Activated CD4-positive, alpha-beta memory T cell treated with anti-CD3 and anti-CD28 coated beads, Interleukin-2, amount 10 ng/mL, durations not matched to agents 7 days and 5 days (primary cell): ENCODE results near the gene TMEM132C. TPM values are rescaled to one million over a fixed set of nuclear protein-coding genes. Genes with fewer than 3 reads are reported as not detected.

ENCODE experiments used
- CTCF ChIA-PET: fragments of 350-600 bp; sonication (Branson Sonifier 250); formaldehyde crosslinking; loops from one replicate; lab custom pipeline; 2021; ENCODE audit warnings: antibody characterized with exemption, inconsistent platforms; lab: Charles Lee
- POLR2A ChIA-PET: fragments of 350-600 bp; sonication (Branson Sonifier 250); formaldehyde crosslinking; loops from one replicate; lab custom pipeline; 2021; ENCODE audit warnings: antibody characterized with exemption; lab: Charles Lee
- DNase-seq: peaks from one replicate; pipeline ENCODE4 v3.0.0-alpha.2; 2020
- H3K27ac Mint-ChIP-seq: one replicate; pipeline ENCODE4 v1.8.0; 2021; ENCODE audit warnings: mild to moderate bottlenecking, mixed read lengths
- H3K27me3 Mint-ChIP-seq: one replicate; pipeline ENCODE4 v1.8.0; 2021; ENCODE audit warnings: mixed read lengths
- H3K36me3 Mint-ChIP-seq: one replicate; pipeline ENCODE4 v1.8.0; 2021; ENCODE audit warnings: low read depth, mixed read lengths
- H3K4me1 Mint-ChIP-seq: one replicate; pipeline ENCODE4 v1.8.0; 2021; ENCODE audit warnings: mixed read lengths
- H3K4me3 Mint-ChIP-seq: one replicate; pipeline ENCODE4 v1.8.0; 2021; ENCODE audit warnings: mild to moderate bottlenecking, mixed read lengths
- H3K9me3 Mint-ChIP-seq: one replicate; pipeline ENCODE4 v1.8.0; 2021; ENCODE audit warnings: mixed read lengths
- total RNA-seq, 2 experiments: library from RNA; stranded (reverse); gene quantifications; one replicate each; pipeline ENCODE4 v1.2.3, GENCODE V29; 2021

Gene TMEM132C
- total RNA-seq, 2 experiments from 2014 or later = 0.05 TPM; not detected in 1

- Mint-ChIP-seq H3K4me3 (no peak overlapping the region), H3K27me3 (no peaks in the 10 kb centered on the region), H3K36me3 (no peaks in the 10 kb centered on the region), H3K27ac (no peak overlapping the region), H3K4me1 (no peaks in the 10 kb centered on the region), H3K9me3 (peaks cover 2% of the 10 kb centered on the region)
- DNase-seq = no peak
- CTCF ChIA-PET = no interaction called here
- POLR2A ChIA-PET = no interaction called here
Measured at GRCh38 chr12:128336204-128337070, 69.5 kb downstream of the TMEM132C start.

GRCh38 chr12:128337071-128337345, 70.0 kb downstream of the TMEM132C start:
- CTCF ChIA-PET = no interaction called here

GRCh38 chr12:128337431-128338170, 70.6 kb downstream of the TMEM132C start:
- Mint-ChIP-seq H3K9me3 (peaks cover 2% of the 10 kb centered on the region), H3K27me3 (no peaks in the 10 kb centered on the region), H3K4me1 (no peaks in the 10 kb centered on the region), H3K36me3 (no peaks in the 10 kb centered on the region), H3K4me3 (no peak overlapping the region), H3K27ac (no peak overlapping the region)
- no peak for DNase-seq
- ChIA-PET CTCF (no interaction called here), POLR2A (no interaction called here)

More at GRCh38 chr12:128337071-128337345, 70.0 kb downstream of the TMEM132C start:
- H3K4me3 Mint-ChIP-seq = no peak overlapping the region
- no peak for DNase-seq
- H3K36me3 Mint-ChIP-seq = no peaks in the 10 kb centered on the region
- POLR2A ChIA-PET = no interaction called here
- H3K27me3 Mint-ChIP-seq = no peaks in the 10 kb centered on the region
- peaks cover 2% of the 10 kb centered on the region for H3K9me3 Mint-ChIP-seq
- no peak overlapping the region for H3K27ac Mint-ChIP-seq
- H3K4me1 Mint-ChIP-seq = no peaks in the 10 kb centered on the region

DNA sequence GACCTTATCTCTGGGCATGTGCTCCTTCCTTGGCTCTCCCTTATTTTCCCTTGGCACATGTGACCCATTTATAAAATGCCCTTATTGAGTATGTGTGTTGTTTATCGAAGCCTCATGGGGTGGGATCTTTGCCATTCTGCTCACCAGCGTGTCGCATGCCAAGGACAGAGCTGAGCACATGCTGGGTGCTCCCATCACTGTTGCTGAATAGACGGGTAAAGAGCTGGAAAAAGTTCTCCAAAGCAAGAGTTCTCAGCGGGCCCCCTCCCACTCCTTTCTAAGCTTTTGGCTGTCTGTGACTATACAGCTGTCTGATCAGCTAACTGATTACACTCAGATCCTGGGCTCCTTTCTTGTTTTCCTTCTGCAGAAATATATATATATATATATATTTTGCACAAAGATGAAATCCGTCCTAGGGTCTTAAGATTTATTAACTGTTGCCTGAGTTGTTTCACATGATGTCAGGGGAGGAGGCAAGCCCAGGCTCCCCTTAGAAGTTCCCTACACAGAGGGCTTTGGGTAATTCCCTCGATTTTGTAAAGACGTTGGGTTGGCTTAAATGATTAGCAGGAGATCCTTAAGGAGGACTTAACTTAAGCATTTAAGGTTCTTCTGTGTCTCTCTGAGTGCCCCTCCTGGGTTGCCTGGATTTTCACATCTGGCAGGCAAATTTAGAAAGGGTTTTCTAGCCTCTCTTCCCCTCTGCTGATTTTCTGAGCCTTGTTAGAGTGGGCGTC, 71.6 kb downstream of the TMEM132C start:
- ChIA-PET CTCF (no interaction called here), POLR2A (no interaction called here)
- Mint-ChIP-seq H3K27ac (no peak overlapping the region), H3K9me3 (peaks cover 2% of the 10 kb centered on the region), H3K4me3 (no peak overlapping the region), H3K4me1 (no peaks in the 10 kb centered on the region), H3K36me3 (no peaks in the 10 kb centered on the region), H3K27me3 (no peaks in the 10 kb centered on the region)
- DNase-seq = no peak

- H3K27me3 Mint-ChIP-seq = no peaks in the 10 kb centered on the region
- no peak for DNase-seq
- H3K4me3 Mint-ChIP-seq = no peak overlapping the region
- H3K9me3 Mint-ChIP-seq = peaks cover 2% of the 10 kb centered on the region
- POLR2A ChIA-PET = no interaction called here
- H3K36me3 Mint-ChIP-seq = no peaks in the 10 kb centered on the region
- CTCF ChIA-PET = no interaction called here
- no peaks in the 10 kb centered on the region for H3K4me1 Mint-ChIP-seq
- no peak overlapping the region for H3K27ac Mint-ChIP-seq
Measured at GRCh38 chr12:128339126-128339520, 72.2 kb downstream of the TMEM132C start.

DNA sequence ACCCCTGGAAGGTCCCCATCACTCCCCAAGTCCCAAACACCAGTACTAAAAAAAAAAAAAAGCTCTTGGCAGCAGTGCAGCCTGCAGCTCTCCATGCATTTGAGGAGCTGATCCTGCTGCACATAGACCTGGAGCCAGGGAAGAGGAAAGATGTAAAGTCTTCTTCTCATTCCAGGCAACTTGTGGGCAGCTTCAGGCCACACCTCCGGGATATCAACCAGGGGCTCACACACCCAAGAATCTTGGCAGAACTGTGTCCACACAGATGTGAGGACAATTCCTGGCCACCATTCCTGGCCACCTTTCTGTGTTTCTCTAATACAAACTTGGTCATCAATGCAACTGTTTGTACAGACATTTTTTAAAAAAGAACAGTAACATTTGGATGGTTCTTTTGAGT, 72.7 kb downstream of the TMEM132C start:
- Mint-ChIP-seq H3K9me3 (peaks cover 5% of the 10 kb centered on the region), H3K4me1 (no peaks in the 10 kb centered on the region), H3K27ac (no peak overlapping the region), H3K27me3 (no peaks in the 10 kb centered on the region), H3K4me3 (no peak overlapping the region), H3K36me3 (no peaks in the 10 kb centered on the region)
- ChIA-PET POLR2A (no interaction called here), CTCF (no interaction called here)
- no peak for DNase-seq

DNA sequence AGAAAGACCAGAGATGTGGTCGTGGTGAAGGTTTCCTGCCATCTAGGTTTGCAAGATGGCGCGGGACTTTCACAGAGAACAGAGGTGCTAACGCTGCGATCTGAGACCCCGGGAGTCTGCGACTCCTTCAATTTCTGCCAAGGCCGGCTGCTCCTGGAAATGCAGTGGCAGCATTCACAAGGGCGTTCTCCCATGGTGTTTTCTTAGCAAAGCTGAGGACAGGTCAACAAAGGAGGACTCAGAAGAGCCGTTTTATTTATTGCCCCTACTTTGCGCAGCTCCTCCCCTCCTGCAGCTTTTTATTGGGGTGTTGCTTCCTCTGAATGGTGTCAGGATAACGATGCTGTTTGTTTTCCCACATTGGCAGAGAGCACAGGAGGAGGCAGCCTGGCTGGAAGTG, 86.3 kb downstream of the TMEM132C start:
- H3K4me1 Mint-ChIP-seq = no peaks in the 10 kb centered on the region
- H3K27ac Mint-ChIP-seq = no peak overlapping the region
- ChIA-PET POLR2A (no interaction called here), CTCF (interaction anchor here (0.6 kb wide), 1 partner anchor 179 kb away, joined by 3 read pairs; no protein-coding TSS in a partner anchor)
- H3K36me3 Mint-ChIP-seq = no peaks in the 10 kb centered on the region
- DNase-seq = no peak
- peaks cover 23% of the 10 kb centered on the region for H3K9me3 Mint-ChIP-seq
- no peak overlapping the region for H3K4me3 Mint-ChIP-seq
- no peaks in the 10 kb centered on the region for H3K27me3 Mint-ChIP-seq

DNA sequence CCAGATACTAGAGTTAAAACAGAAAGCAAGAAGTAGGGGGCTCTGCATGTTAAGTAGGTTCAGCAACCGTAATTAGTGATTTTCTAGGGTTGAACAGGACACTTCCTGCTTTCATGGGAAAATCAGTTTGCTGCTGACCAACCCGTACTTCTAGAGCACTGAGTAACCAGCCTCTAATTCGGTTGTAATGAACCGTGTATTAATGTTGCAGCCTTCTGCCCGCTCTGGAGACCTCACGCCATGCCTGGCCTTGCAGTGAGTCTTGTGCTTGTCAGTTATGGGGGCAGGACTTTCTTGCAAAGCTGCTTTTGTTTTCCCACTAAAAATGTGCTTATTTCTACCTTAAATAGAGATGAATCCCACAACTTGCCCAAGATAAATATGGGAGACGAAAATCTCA, 89.6 kb downstream of the TMEM132C start:
- H3K4me3 Mint-ChIP-seq = no peak overlapping the region
- CTCF ChIA-PET = no interaction called here

GRCh38 chr12:128361400-128361995, 94.5 kb downstream of the TMEM132C start:
- no peak for DNase-seq
- Mint-ChIP-seq H3K4me3 (no peak overlapping the region), H3K9me3 (peaks cover 2% of the 10 kb centered on the region), H3K4me1 (no peaks in the 10 kb centered on the region), H3K27me3 (no peaks in the 10 kb centered on the region), H3K36me3 (no peaks in the 10 kb centered on the region), H3K27ac (no peak overlapping the region)
- POLR2A ChIA-PET = no interaction called here
- CTCF ChIA-PET = no interaction called here

More for the DNA sequence above, 89.6 kb downstream of the TMEM132C start:
- Mint-ChIP-seq H3K4me1 (no peaks in the 10 kb centered on the region), H3K9me3 (peaks cover 19% of the 10 kb centered on the region), H3K27me3 (no peaks in the 10 kb centered on the region), H3K27ac (no peak overlapping the region), H3K36me3 (no peaks in the 10 kb centered on the region)
- POLR2A ChIA-PET = no interaction called here
- no peak for DNase-seq

GRCh38 chr12:128365032-128365431, 98.1 kb downstream of the TMEM132C start:
- H3K4me1 Mint-ChIP-seq = no peaks in the 10 kb centered on the region
- CTCF ChIA-PET = no interaction called here
- POLR2A ChIA-PET = no interaction called here

DNA sequence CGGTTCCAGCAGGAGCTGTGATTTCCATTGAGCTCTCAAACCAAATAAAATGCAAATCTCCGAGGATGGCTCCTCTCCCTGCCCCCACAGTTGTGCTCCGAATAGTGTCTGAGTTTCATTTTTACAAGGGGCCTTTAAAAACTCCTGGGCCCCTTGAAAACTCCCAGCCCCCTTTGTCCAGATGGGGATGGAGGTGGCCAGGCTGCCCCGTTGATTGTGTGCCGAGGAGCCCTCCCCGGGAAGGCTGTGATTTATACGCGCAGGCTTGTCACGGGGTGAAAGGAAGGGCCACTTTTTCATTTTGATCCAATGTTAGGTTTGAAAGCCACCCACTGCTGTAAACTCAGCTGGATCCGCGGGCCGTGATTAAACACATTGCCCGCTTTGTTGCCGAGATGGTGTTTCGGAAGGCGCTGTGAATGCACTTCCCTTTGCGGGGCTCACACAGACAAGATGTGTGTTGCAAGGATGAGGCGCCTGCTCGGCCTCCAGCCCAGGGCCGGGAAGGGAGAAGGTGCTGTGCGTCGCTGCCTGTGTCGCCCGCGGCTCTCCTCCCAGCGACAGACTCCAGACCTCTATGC, 98.8 kb downstream of the TMEM132C start:
- ChIA-PET POLR2A (no interaction called here), CTCF (no interaction called here)
- Mint-ChIP-seq H3K27me3 (no peaks in the 10 kb centered on the region), H3K4me1 (no peaks in the 10 kb centered on the region), H3K27ac (no peak overlapping the region), H3K36me3 (no peaks in the 10 kb centered on the region), H3K4me3 (no peak overlapping the region), H3K9me3 (peaks cover 2% of the 10 kb centered on the region)
- no peak for DNase-seq

More at GRCh38 chr12:128365032-128365431, 98.1 kb downstream of the TMEM132C start:
- no peak for DNase-seq
- Mint-ChIP-seq H3K27me3 (no peaks in the 10 kb centered on the region), H3K27ac (no peak overlapping the region), H3K4me3 (no peak overlapping the region), H3K36me3 (no peaks in the 10 kb centered on the region), H3K9me3 (peaks cover 2% of the 10 kb centered on the region)

- H3K36me3 Mint-ChIP-seq = no peaks in the 10 kb centered on the region
- no peak for DNase-seq
- CTCF ChIA-PET = no interaction called here
- no peak overlapping the region for H3K4me3 Mint-ChIP-seq
- no peaks in the 10 kb centered on the region for H3K27me3 Mint-ChIP-seq
- H3K9me3 Mint-ChIP-seq = peaks cover 2% of the 10 kb centered on the region
- no peaks in the 10 kb centered on the region for H3K4me1 Mint-ChIP-seq
- POLR2A ChIA-PET = no interaction called here
- H3K27ac Mint-ChIP-seq = no peak overlapping the region
Measured at GRCh38 chr12:128367961-128368360, 101.0 kb downstream of the TMEM132C start.
